H1 (cell line): Measurements from ENCODE around the gene TRAF3IP1. TPM values are rescaled to one million over a fixed set of nuclear protein-coding genes. Genes with fewer than 3 reads are reported as not detected.

Source experiments
- CTCF ChIA-PET: fragments of 300-600 bp; sonication (Branson Sonifier 250); formaldehyde crosslinking; loops from one replicate; lab custom pipeline; 2021; ENCODE audit not compliant: partially characterized antibody; lab: Charles Lee
- POLR2A ChIA-PET: fragments of 300-600 bp; sonication (Branson Sonifier 250); formaldehyde crosslinking; loops from one replicate; lab custom pipeline; 2021; ENCODE audit warnings: inconsistent platforms; ENCODE audit not compliant: partially characterized antibody; lab: Charles Lee
- DNase-seq, 2 experiments: peaks; one replicate each; pipeline versions ENCODE4 v3.0.0 to v3.0.0-alpha.2; 2010 to 2022; ENCODE audit warnings: low spot score in 2 of 2, low read depth in 1 of 2, mixed read lengths in 1 of 2
- FAIRE-seq: peaks from 2 replicates; lab custom pipeline; 2011; peaks lifted over from hg19 to GRCh38; lab: Jason Lieb, UNC
- H2AFZ ChIP-seq: 2 replicates; pipeline ENCODE4 v1.8.1; 2012; ENCODE audit warnings: low read length, inconsistent platforms
- H2AK5ac ChIP-seq: 2 replicates; pipeline ENCODE4 v1.6.1; 2013; ENCODE audit warnings: low read depth, low read length
- H2BK120ac ChIP-seq: replicated peaks from 2 replicates; pipeline ENCODE3; 2013; ENCODE audit warnings: low read depth, low read length, inconsistent platforms
- H2BK12ac ChIP-seq: 2 replicates; pipeline ENCODE4 v1.6.1; 2013; ENCODE audit warnings: low read depth, low read length
- H2BK15ac ChIP-seq: 2 replicates; pipeline ENCODE4 v1.6.1; 2013; ENCODE audit warnings: low read length
- H2BK20ac ChIP-seq: 2 replicates; pipeline ENCODE4 v1.6.1; 2013; ENCODE audit warnings: low read length
- H2BK5ac ChIP-seq: 2 replicates; pipeline ENCODE4 v1.6.1; 2013; ENCODE audit warnings: low read depth, low read length
- H3K14ac ChIP-seq: 2 replicates; pipeline ENCODE4 v1.6.1; 2013; ENCODE audit warnings: inconsistent platforms; ENCODE audit not compliant: insufficient read length
- H3K18ac ChIP-seq: 2 replicates; pipeline ENCODE4 v1.6.1; 2013; ENCODE audit warnings: low read length; ENCODE audit errors: extremely low read depth
- H3K23ac ChIP-seq: 2 replicates; pipeline ENCODE4 v1.6.1; 2013; ENCODE audit warnings: inconsistent platforms; ENCODE audit not compliant: insufficient read length
- H3K23me2 ChIP-seq: 2 replicates; pipeline ENCODE4 v1.6.1; 2013; ENCODE audit warnings: low read depth, low read length
- H3K27ac ChIP-seq: 2 replicates; pipeline ENCODE4 v1.6.1; 2011; ENCODE audit warnings: low read depth, low read length, inconsistent platforms
- H3K27me3 ChIP-seq, 4 experiments: replicated peaks in 1 of 4; 1 replicate in 1 of 4; 2 replicates in 3 of 4; pipeline versions ENCODE4 v1.6.1 to v1.8.1; 2011 to 2013; ENCODE audit warnings: low read length in 3 of 4, mild to moderate bottlenecking in 3 of 4, inconsistent platforms in 2 of 4, mixed read lengths in 2 of 4, moderate library complexity in 1 of 4; ENCODE audit not compliant: control insufficient read depth in 3 of 4, insufficient read depth in 3 of 4; ENCODE audit errors: extremely low read depth in 1 of 4
- H3K36me3 ChIP-seq, 4 experiments: 2 replicates each; pipeline versions ENCODE4 v1.6.1 to v1.8.1; 2011 to 2013; ENCODE audit warnings: mild to moderate bottlenecking in 4 of 4, low read length in 3 of 4, moderate library complexity in 2 of 4, control low read depth in 1 of 4, inconsistent platforms in 1 of 4; ENCODE audit not compliant: insufficient read depth in 4 of 4, control insufficient read depth in 2 of 4
- H3K4ac ChIP-seq: replicated peaks from 2 replicates; pipeline ENCODE3; 2013; ENCODE audit warnings: low read length, low read depth, mixed read lengths, inconsistent platforms; ENCODE audit not compliant: insufficient read length
- H3K4me1 ChIP-seq, 4 experiments: replicated peaks in 1 of 4; 1 replicate in 1 of 4; 2 replicates in 3 of 4; pipeline versions ENCODE4 v1.6.1 to v1.8.1; 2011 to 2013; ENCODE audit warnings: low read length in 3 of 4, inconsistent platforms in 2 of 4, mixed read lengths in 1 of 4; ENCODE audit not compliant: insufficient read depth in 4 of 4, control insufficient read depth in 3 of 4
- H3K4me2 ChIP-seq, 2 experiments: 2 replicates each; pipeline versions ENCODE4 v1.6.1 to v1.8.1; 2011 to 2013; ENCODE audit warnings: low read depth in 2 of 2, low read length in 2 of 2, control low read depth in 1 of 2, inconsistent platforms in 1 of 2, mild to moderate bottlenecking in 1 of 2; ENCODE audit not compliant: insufficient read depth in 1 of 2
- H3K4me3 ChIP-seq, 4 experiments: fragments of 200-600, 300-600 bp in 1 of 4; sonication (generic), shearing (Covaris generic), sonication (Bioruptor Twin) in 1 of 4; 2 replicates each; pipeline versions ENCODE4 v1.5.1 to v1.8.1; 2011 to 2016; ENCODE audit warnings: low read length in 4 of 4, low read depth in 3 of 4, control low read depth in 2 of 4, inconsistent platforms in 2 of 4, mild to moderate bottlenecking in 2 of 4, mixed read lengths in 1 of 4, moderate library complexity in 1 of 4; ENCODE audit not compliant: insufficient read depth in 2 of 4; ENCODE audit errors: extremely low read depth in 1 of 4
- H3K56ac ChIP-seq: replicated peaks from 2 replicates; pipeline ENCODE3; 2013; ENCODE audit warnings: low read depth, mild to moderate bottlenecking, mixed read lengths, low read length, inconsistent platforms; ENCODE audit not compliant: insufficient read length
- H3K79me1 ChIP-seq: 2 replicates; pipeline ENCODE4 v1.6.1; 2013; ENCODE audit warnings: low read depth, low read length, control low read depth
- H3K79me2 ChIP-seq, 2 experiments: 2 replicates each; pipeline versions ENCODE4 v1.6.1 to v1.8.1; 2012 to 2013; ENCODE audit warnings: low read length in 2 of 2, mild to moderate bottlenecking in 2 of 2, inconsistent platforms in 1 of 2; ENCODE audit not compliant: insufficient read depth in 2 of 2, control insufficient read depth in 1 of 2
- H3K9ac ChIP-seq, 4 experiments: replicated peaks in 1 of 4; 1 replicate in 1 of 4; 2 replicates in 3 of 4; pipeline versions ENCODE4 v1.6.1 to v1.8.1; 2011 to 2013; ENCODE audit warnings: low read depth in 3 of 4, low read length in 3 of 4, control low read depth in 2 of 4, mild to moderate bottlenecking in 2 of 4, moderate library complexity in 2 of 4, inconsistent platforms in 1 of 4; ENCODE audit errors: extremely low read depth in 1 of 4
- H3K9me3 ChIP-seq, 2 experiments: 2 replicates each; pipeline versions ENCODE4 v1.6.1 to v1.8.1; 2012 to 2013; ENCODE audit warnings: mild to moderate bottlenecking in 2 of 2, moderate library complexity in 2 of 2, control low read depth in 1 of 2, inconsistent platforms in 1 of 2, low read depth in 1 of 2, low read length in 1 of 2, mixed read lengths in 1 of 2; ENCODE audit not compliant: insufficient read depth in 2 of 2
- H4K20me1 ChIP-seq, 2 experiments: replicated peaks in 1 of 2; 2 replicates each; pipeline versions ENCODE3 to v1.8.1; 2011 to 2013; ENCODE audit warnings: inconsistent platforms in 2 of 2, low read length in 2 of 2, mild to moderate bottlenecking in 1 of 2; ENCODE audit not compliant: insufficient read depth in 2 of 2, control insufficient read depth in 1 of 2
- H4K5ac ChIP-seq: 2 replicates; pipeline ENCODE4 v1.6.1; 2013; ENCODE audit warnings: low read length, low read depth, mixed read lengths, inconsistent platforms; ENCODE audit not compliant: insufficient read length
- H4K8ac ChIP-seq: 2 replicates; pipeline ENCODE4 v1.8.0; 2013; ENCODE audit warnings: mild to moderate bottlenecking, moderate library complexity, low read length, inconsistent platforms; ENCODE audit not compliant: insufficient read depth; ENCODE audit errors: extremely low read depth
- H4K91ac ChIP-seq: replicated peaks from 2 replicates; pipeline ENCODE3; 2013; ENCODE audit warnings: low read length, mixed read lengths, inconsistent platforms; ENCODE audit not compliant: insufficient read length
- BACH1 ChIP-seq: IDR thresholded peaks from 2 replicates; pipeline ENCODE4 v1.6.1; 2012; ENCODE audit warnings: low read length, improper control_type of control experiment
- JUN ChIP-seq: IDR thresholded peaks from 2 replicates; pipeline ENCODE4 v1.6.1; 2011; ENCODE audit warnings: low read depth, mild to moderate bottlenecking, improper control_type of control experiment, low read length
- POU5F1 ChIP-seq: IDR thresholded peaks from 2 replicates; pipeline ENCODE4 v1.6.1; 2011; ENCODE audit warnings: low read depth, mild to moderate bottlenecking, low read length, moderate library complexity
- SIN3A ChIP-seq, 2 experiments: IDR thresholded peaks in 1 of 2; conservative IDR thresholded peaks in 1 of 2; 2 replicates each; pipeline ENCODE4 v1.6.1; 2011 to 2012; ENCODE audit warnings: low read length in 2 of 2, improper control_type of control experiment in 1 of 2, low read depth in 1 of 2, mild to moderate bottlenecking in 1 of 2
- SP1 ChIP-seq: IDR thresholded peaks from 2 replicates; pipeline ENCODE4 v1.6.1; 2011; ENCODE audit warnings: low read depth, low read length
- SUZ12 ChIP-seq: fragments of 200-600 bp; sonication (generic); IDR thresholded peaks from 2 replicates; pipeline ENCODE4 v1.6.1; 2012; ENCODE audit warnings: mild to moderate bottlenecking, inconsistent platforms, low read length, moderate library complexity, mixed read lengths
- TAF7 ChIP-seq: optimal IDR thresholded peaks from 2 replicates; pipeline ENCODE3; 2011; ENCODE audit warnings: low read depth, mild to moderate bottlenecking, inconsistent platforms, low read length, moderate library complexity, borderline replicate concordance
- WGBS, 2 experiments: shearing (Covaris generic) in 1 of 2; methylation state at CpG; one replicate each; pipeline versions ENCODE4 v1.1.6 to v1.1.7; 2013 to 2015; ENCODE audit warnings: low lambda C conversion rate in 2 of 2, mixed read lengths in 2 of 2, inconsistent platforms in 1 of 2, low coverage in 1 of 2, missing lambda C conversion rate in 1 of 2; ENCODE audit not compliant: insufficient replicate concordance in 2 of 2, insufficient coverage in 1 of 2, insufficient read length in 1 of 2; ENCODE audit errors: extremely low coverage in 1 of 2, missing lambda C conversion rate in 1 of 2; 5-methylcytosine and 5-hydroxymethylcytosine counted together
- polyA plus RNA-seq, 7 experiments: library from polyadenylated mRNA; depleted of rRNA in 3 of 7; stranded (reverse) in 5 of 7; unstranded in 2 of 7; fragments of >200 nt in 5 of 7; fragments of 200-250 nt in 2 of 7; gene quantifications; 1 replicate in 5 of 7; 2 replicates in 1 of 7; 4 replicates in 1 of 7; pipeline versions ENCODE4 v1.2.1 to v1.2.3, GENCODE V29; 2011 to 2013; ENCODE audit warnings: missing spikeins in 2 of 7, mixed read lengths in 2 of 7
- total RNA-seq: library from RNA; stranded (reverse); fragmentation: NEBNext Ultra II Directional; extraction: Animal tissue kit (Norgen Biotek cat#: 25700); gene quantifications from 2 replicates; pipeline ENCODE4 v1.2.1, GENCODE V29; 2021
- TF ChIP-seq, protein P1 (sequence below): IDR thresholded peaks from 2 replicates; pipeline ENCODE4 v1.6.1; 2012; ENCODE audit warnings: low read length, inconsistent platforms
- TF ChIP-seq, protein P2 (sequence below): IDR thresholded peaks from 2 replicates; pipeline ENCODE4 v1.6.1; 2012; ENCODE audit warnings: inconsistent platforms

TRAF3IP1 gene
- total and polyA plus RNA-seq, 2 of the 8 experiments (the other 6 are each of a cell fraction or from before 2014, with no cell fraction given) = 2.3 to 17.5 TPM

DNA sequence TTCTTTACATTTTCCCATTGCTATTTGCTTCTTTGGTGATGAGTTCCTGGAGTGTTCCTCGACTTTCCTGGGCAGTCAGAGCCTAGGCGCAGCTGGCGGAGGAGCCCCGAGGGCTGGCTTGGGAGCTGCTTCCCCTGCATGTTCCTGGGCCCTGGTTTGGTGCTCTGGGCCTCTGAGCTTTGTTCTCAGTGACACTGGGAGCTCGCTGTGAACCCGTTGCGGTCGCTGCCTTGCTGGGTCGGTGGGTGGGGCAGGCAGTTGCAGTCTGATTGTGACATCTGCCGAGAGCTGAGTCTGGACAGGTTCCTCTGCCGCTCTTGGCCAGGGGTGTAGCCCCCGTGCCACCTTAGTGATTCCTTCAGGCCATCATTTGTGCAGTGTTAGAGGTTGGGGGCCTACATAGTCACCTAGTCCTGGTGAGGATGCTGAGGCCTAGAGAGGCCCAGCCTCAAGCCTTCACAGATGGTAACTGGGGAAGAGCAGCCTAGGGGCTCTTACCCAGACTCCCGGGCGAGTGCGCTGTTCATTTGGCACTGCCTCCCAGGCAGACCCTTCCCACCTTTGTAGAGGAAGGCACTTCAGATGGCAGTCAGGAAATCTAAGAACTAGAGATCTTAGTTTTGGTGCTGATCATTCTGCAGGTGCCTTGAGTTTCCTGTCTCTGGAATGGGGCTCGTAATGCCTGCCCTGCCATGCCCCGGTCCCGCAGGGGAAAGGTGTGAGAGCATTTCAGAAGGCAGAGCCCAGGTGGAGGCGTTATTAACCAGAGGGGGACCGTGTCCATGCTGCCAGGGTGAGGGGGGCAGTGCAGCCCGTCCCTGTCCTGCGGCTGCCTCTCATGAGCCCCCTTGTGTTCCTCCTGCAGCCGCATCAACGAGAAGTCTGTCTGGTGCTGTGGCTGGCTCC, 114.8 kb downstream of the TRAF3IP1 start:
- FAIRE-seq (no peak), DNase-seq (no peak)
- Histone ChIP-seq H3K9me3 (no peaks in the 10 kb centered on the region), H3K9ac (no peak overlapping the region), H3K79me1 (peaks cover 9% of the 10 kb centered on the region; the same call in 1 of the 2 replicates), H2BK15ac (no peak overlapping the region), H4K5ac (no peak overlapping the region), H3K23ac (no peak overlapping the region), H3K4me1 (no peaks in the 10 kb centered on the region), H2BK12ac (no peak overlapping the region), H3K56ac (no peak overlapping the region), H3K79me2 (peaks cover 16 to 77% of the 10 kb centered on the region in 2 experiments), H2AFZ (no peak overlapping the region), H3K27ac (no peak overlapping the region), H3K4me3 (no peak overlapping the region), H3K14ac (no peak overlapping the region), H3K23me2 (no peaks in the 10 kb centered on the region), H2AK5ac (no peak overlapping the region), H2BK120ac (no peak overlapping the region), H4K8ac (no peak overlapping the region), H3K27me3 (no peaks in the 10 kb centered on the region), H2BK5ac (no peak overlapping the region; the same call in 1 of the 2 replicates), H3K4ac (no peak overlapping the region), H4K20me1 (peaks cover 6 to 23% of the 10 kb centered on the region in 2 experiments), H3K4me2 (no peak overlapping the region), H3K18ac (no peak overlapping the region), H4K91ac (no peak overlapping the region), H2BK20ac (no peak overlapping the region), H3K36me3 (peaks cover 12 to 39% (median 14%) of the 10 kb centered on the region in 4 experiments; a peak in 7 of 8 replicates)
- ChIA-PET CTCF (interaction anchor here (6.8 kb wide), 1 partner anchor 66 kb away, joined by 68 read pairs; no protein-coding TSS in a partner anchor), POLR2A (no interaction called here)
- WGBS, 2 experiments = 94% methylated on average over 24 of the region's 24 CpGs; no CpG with 5 or more reads in 1 of the 2 experiments
- TF ChIP-seq SP1 = no peak
- TF ChIP-seq SUZ12 = no peak
- no peak for TF ChIP-seq TAF7
- no peak for TF ChIP-seq BACH1
- TF ChIP-seq JUN = no peak
- TF ChIP-seq POU5F1 = no peak
- no peak for TF ChIP-seq SIN3A (conservative IDR thresholded peaks at IDR 0.05 in 1 of 2, IDR thresholded peaks at IDR 0.05 in 1 of 2; ENCODE audit: low read depth in 1 of 2, low read length in 2 of 2)
- TF ChIP-seq, protein P1, sequence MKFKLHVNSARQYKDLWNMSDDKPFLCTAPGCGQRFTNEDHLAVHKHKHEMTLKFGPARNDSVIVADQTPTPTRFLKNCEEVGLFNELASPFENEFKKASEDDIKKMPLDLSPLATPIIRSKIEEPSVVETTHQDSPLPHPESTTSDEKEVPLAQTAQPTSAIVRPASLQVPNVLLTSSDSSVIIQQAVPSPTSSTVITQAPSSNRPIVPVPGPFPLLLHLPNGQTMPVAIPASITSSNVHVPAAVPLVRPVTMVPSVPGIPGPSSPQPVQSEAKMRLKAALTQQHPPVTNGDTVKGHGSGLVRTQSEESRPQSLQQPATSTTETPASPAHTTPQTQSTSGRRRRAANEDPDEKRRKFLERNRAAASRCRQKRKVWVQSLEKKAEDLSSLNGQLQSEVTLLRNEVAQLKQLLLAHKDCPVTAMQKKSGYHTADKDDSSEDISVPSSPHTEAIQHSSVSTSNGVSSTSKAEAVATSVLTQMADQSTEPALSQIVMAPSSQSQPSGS = no peak
- TF ChIP-seq, protein P2, sequence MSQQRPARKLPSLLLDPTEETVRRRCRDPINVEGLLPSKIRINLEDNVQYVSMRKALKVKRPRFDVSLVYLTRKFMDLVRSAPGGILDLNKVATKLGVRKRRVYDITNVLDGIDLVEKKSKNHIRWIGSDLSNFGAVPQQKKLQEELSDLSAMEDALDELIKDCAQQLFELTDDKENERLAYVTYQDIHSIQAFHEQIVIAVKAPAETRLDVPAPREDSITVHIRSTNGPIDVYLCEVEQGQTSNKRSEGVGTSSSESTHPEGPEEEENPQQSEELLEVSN = no peak
